SK-MEL-5 (cell line): ENCODE data around the gene RFTN2. TPM values are rescaled to one million over a fixed set of nuclear protein-coding genes. Genes with fewer than 3 reads are reported as not detected.
"Not testable (repeated sequence)": the region's sequence is repeated elsewhere in the genome, so short reads cannot be mapped to it uniquely, and the experiment has no call there.

Experiments
- DNase-seq: peaks from one replicate; pipeline ENCODE4 v3.0.0-alpha.2; 2016; ENCODE audit warnings: low read depth, low spot score
- in situ Hi-C: cut with HindIII; loops from 2 replicates; pipeline ENCODE4 v1.10.0; 2016; ENCODE audit warnings: low sequenced_read_pairs, high pct_unique_total_duplicates, low pct_unique_long_range_greater_than_20kb
- total RNA-seq: library from RNA; depleted of rRNA; stranded (reverse); fragments of >200 nt; shearing (Covaris generic); gene quantifications from 2 replicates; pipeline ENCODE4 v1.2.3, GENCODE V29; 2014

The RFTN2 gene
- total RNA-seq, 1 experiment from 2014 or later = 2.2 TPM

DNA sequence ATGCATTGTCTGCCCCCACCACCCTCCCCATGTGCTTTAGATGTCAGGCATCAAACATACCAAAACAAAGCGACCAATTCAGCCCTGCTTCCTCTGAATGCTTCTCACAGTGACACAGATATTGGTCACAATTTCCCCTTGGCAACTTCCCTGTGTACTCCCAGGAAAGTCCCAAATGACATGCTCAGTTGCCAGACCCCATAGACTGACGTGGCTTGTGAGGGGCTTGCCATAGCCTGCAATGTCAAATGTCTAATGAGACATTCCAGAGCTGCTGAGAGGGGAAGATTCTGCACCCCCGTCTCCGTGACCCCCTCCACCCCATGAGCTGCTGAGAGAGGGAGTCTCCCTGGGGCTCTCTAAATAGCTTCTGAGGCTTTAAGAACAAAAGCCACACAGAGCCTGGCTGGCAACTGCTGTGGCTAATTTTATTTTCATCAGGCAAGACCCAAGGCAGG lies 47.3 kb downstream of the RFTN2 start:
- in situ Hi-C loops = no loop called here
- peak; percentile 93 for DNase-seq

- in situ Hi-C loops = no loop called here
Measured at GRCh38 chr2:197626965-197627625, 48.3 kb downstream of the RFTN2 start.

DNA sequence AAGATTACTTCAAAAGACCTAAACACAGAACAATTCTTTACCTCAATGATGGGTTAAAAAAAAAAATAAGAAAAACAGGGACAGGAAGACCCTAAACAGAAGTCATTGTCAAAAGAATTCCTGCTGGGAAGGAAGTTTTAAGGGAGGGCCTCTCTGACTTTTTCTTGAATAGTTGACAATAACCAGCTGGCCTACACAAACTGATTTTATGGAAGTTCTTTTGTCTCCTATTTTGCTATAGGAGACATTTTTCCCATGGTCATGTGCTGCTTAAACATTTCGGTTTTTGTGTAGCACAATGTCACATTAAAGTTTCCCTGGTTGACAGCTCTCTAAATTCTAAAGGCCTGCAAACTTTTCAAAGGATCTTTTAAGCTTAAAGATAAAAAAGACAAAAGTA lies 55.3 kb downstream of the RFTN2 start:
- DNase-seq = no peak
- in situ Hi-C loops = no loop called here

More at GRCh38 chr2:197626965-197627625, 48.3 kb downstream of the RFTN2 start:
- no peak for DNase-seq

DNA sequence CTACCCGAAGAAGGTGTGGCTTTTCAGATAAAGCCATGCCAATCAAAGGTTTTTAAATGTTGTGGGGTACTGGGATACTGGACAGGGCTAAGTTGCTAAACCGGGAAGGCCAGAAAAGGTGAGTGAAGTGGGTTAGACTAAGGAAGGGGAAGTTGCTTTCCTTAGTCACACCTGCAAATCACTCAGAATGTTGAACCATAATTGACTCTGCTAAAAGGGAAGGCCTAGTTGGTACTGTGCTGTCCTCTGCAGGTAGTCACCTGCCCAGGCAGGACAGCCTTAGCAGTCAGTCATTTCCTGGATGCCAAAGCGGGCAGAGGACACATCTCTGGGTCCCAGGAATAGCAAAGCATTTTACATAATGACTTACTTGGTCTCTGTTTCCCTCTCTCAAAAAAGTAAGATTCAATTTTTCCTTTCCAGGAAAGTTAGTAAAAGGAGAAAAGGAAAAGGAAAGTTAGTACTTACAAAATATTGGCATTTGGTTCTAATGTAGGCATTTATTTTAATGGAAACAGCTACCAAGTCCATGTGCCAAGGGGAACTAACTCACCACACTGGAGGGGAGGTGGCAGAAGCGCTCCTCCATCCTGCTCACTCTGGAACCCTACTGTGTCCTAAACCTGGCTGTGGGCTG lies 60.3 kb downstream of the RFTN2 start:
- in situ Hi-C loops = no loop called here
- no peak for DNase-seq

DNA sequence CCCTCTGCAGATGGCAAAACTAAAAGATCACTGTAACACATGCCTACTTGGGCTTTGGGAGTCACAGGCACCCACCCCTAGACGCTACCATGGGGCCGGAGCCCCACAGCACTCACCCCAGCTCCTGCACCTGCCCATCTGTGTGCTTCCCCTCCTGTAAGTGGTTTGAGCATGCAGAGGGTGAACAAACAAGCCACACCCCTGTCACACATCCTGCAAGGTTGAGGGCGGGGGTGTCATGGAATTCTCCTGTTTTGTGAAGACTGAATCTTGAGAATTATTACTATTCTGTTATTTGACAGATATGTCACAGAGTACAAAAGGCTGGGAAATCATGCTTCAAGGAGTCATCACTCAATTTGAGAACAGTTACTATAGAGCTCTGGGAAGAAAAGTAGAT lies 60.9 kb downstream of the RFTN2 start:
- DNase-seq = no peak
- in situ Hi-C loops = no loop called here

DNA sequence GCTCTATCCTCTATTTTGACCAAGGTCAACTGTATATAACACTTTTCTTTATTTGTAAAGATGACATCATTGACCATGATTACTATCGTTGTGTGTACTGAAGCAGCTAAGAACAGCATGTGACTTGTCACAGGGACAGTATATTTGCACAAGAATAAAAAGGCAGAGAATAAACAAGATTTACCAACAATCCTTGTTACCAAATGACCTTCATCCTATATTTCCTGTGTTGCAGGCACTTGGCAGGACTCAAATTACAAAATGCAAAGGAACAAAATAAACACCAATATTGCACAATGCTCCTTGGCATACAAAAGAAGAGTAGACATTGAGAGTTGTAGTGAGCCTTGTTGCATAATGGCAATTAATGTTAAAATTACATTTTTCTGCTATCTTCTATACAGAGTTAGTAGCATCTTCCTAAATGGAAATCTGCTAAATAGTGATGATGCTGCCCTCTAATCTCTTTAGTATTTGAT lies 61.8 kb downstream of the RFTN2 start:
- peak; percentile 56 for DNase-seq
- in situ Hi-C loops = no loop called here

GRCh38 chr2:197606180-197606579 lies 69.2 kb downstream of the RFTN2 start:
- DNase-seq = no peak
- in situ Hi-C loops = no loop called here

DNA sequence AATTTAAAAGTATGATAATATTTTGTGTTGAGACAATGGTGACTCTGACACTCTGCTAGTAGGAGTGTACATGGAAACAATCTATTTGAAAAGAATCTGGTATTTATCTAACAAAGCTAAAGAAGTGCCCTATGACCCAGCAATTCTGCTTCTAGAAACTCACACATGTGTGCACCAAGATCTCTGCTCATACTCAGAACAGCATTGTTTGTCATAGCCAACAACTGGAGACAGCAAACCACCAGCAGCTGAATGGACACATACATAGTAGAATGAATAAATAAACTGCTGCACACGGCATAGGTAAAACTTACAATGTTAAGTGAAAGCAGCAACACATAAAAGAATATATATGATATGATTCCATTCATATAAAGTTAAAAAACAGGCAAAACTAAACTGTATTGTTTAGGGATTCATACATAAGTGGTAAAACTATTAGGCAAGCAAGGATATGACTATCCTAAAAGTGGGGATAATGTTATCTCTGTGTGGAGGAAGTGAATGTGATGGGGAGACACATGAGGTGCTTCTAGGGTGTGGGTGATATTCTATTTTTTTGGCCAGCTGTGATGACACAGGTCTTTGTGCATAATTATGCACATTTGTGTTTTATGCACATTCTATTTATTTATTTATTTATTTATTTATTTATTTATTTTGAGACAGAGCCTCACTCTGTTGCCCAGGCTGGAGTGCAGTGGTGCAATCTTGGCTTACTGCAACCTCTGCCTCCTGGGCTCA lies 71.1 kb downstream of the RFTN2 start:
- no peak for DNase-seq

DNA sequence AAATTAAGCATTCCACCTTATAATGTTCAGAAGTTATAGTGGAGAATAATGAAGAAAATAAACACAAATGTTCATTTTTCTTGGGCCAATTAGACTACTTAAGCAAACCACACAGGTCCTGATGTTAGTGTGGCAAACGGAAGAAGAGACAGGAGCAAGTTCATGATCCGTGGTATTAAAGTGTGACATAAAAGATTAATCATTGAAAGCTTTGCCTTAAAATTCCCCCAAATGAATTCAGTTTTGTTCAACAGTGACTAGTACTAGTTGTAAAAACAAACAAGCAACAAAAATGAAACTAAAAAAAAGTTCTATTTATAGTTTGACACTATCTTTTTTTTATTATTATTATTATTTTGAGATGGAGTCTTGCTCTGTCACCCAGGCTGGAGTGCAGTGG lies 73.7 kb downstream of the RFTN2 start:
- no peak for DNase-seq
- in situ Hi-C loops = no loop called here

More for the DNA sequence above, 71.1 kb downstream of the RFTN2 start:
- in situ Hi-C loops = no loop called here

GRCh38 chr2:197600306-197600705 lies 75.1 kb downstream of the RFTN2 start:
- in situ Hi-C loops = no loop called here
- DNase-seq = no peak

DNA sequence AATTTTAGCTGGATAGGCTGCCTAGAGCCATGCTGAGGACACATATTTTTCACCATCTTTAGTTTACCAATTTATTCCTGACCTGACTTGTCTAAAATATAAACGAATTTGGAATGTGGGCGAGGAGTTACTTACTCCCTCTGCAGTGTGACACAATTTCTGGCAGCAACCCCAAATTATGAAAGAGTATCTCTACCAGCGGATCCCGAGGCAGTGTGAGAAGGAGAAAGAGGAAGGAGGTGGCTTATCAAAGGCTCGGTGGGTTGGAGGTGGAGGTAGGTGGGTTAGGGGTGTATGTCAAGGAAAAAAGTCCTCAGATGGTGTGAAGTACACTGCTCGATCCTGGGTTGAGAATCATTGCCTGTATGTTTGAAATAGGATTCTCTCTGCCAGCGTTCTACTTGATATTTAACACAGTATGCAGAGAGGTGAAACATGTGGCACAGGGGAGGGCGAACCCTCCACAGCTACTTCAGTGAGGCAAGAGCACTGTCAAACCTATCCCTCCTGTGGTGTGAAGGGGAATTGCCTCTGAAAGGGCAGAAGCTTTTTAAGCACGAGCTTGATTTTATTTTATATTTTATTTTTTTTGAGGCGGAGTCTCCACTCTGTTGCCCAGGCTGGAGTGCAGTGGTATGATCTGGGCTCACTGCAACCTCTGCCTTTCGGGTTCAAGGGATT lies 76.0 kb downstream of the RFTN2 start:
- DNase-seq = peak; percentile 62

DNA sequence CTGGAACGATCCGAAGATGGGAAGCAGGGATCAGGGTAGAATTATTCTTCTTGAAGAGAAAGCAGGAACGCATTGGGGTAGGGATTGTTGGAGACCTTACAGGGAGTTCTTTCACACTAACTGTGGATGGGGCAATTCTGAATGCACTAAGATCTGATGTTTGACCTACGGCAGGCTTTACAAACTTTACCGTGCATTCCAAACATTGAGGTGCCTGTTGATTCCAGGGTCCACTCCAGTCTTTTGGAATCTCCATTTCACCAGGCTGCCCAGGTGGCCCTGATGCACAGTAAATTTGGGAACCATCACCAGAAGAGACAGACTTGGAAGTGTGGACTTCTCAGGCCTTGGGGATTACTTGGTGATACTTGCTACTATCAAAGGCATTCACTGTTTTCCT lies 76.9 kb downstream of the RFTN2 start:
- DNase-seq = no peak
- in situ Hi-C loops = no loop called here

More for the DNA sequence above, 76.0 kb downstream of the RFTN2 start:
- in situ Hi-C loops = no loop called here

GRCh38 chr2:197597166-197597565 lies 78.2 kb downstream of the RFTN2 start:
- in situ Hi-C loops = no loop called here
- DNase-seq = no peak

DNA sequence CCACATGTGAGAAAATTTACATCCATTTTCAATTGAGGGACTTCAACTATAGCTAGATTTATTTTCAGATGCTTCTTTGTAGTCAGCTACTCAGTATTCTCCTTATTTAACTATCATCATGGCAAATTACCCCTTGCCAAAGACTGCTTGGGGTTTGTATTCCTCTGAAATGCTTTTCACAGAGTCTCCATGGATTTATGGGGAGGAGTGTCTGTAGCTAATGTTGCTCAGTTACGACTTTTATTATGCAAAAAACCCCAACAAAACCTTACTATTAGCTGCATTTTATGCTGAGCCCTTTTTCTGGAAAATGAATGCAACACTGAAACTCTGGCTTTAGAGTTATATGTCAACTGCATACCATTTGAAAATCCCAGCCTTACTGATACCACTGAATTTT lies 78.6 kb downstream of the RFTN2 start:
- in situ Hi-C loops = no loop called here

DNA sequence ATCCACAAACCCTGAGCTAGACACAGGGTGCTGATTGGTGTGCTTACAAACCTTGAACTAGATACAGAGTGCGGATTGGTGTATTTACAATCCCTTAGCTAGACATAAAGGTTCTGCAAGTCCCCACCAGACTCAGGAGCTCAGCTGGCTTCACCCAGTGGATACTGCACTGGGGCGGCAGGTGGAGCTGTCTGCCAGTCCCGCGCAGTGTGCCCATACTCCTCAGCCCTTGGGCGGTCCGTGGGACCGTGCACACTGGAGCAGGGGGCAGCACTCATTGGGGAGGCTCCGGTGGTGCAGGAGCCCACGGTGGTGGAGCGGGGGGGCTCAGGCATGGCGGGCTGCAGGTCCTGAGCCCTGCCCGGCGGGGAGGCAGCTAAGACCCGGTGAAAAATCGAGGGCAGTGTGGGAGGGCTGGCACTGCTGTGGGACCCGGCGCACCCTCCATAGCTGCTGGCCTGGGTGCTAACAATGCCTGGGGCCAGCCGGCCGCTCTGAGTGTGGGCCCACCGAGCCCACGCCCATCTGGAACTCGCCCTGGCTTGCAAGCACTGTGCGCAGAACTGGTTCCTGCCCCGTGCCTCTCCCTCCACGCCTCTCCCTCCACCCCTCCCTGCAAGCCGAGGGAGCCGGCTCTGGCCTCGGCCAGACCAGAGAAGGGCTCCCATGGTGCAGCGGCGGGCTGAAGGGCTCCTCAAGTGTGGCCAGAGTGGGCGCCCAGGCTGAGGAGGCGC lies 83.9 kb downstream of the RFTN2 start:
- in situ Hi-C loops = no loop called here

More for the DNA sequence above, 78.6 kb downstream of the RFTN2 start:
- DNase-seq = no peak

GRCh38 chr2:197587255-197587654 lies 88.1 kb downstream of the RFTN2 start:
- DNase-seq, in situ Hi-C loops: not testable (repeated sequence)

More for the DNA sequence above, 83.9 kb downstream of the RFTN2 start:
- DNase-seq = no peak

DNA sequence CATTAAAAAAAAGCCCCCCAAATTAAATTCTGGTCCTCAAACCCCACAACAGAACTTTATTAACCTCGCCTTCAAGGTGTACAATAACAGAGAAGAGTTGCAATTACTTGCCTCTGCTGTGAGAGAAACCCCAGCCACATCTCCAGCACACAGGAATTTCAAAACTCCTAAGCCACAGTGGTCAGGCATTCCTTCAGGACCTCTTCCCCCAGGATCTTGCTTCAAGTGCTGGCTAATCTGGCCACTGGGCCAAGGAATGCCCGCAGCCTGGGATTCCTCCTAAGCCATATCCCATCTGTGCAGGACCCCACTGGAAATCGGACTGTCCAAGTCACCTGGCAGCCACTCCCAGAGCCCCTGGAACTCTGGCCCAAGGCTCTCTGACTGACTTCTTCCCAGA lies 95.2 kb downstream of the RFTN2 start:
- DNase-seq, in situ Hi-C loops: not testable (repeated sequence)
